Measurements from ENCODE around the gene BMP3.
A peak's percentile ranks its signal among the peaks of the same experiment; 100 is the strongest.

The BMP3 gene

DNA sequence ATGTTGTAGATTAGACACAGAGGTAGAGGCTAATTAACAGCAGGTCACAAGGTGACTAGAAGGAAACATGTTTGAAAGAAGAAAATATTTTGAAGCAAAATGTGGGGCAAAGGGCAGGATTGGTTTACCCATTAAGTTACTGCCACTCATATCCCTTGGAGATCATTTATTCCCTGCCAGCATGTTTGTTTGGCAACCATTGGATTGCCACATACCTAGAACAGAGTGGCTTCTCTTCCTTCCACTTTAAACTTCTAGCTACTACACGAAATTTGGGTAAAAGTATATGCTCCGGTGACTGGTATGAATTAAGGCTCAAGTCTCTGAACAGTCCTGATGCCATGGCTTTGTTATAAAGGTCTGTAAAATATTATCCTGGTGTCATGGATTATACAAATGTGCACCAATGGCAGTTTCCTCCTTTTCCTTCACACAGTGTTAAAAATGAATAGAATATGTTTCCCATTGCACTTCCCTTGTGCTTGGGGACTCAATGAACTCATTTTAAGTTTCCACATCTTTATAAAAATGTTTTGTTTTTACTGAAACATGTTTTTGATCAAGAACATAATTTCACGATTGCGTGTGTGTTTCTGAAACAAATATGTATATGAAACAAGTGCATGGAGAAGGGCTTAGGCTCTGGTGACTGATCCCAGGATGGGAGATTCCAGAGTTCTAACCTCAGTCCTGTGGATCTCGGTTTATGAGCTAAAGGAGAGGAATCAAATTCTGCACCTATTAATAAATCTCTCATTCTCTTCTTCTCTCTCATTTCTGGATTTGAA, 12.3 kb downstream of the BMP3 start:
- DNase-seq (ENCODE audit: low spot score) = no peak

GRCh38 chr4:81049330-81049729, 18.8 kb downstream of the BMP3 start:
- DNase-seq (ENCODE audit: low spot score) = no peak

DNA sequence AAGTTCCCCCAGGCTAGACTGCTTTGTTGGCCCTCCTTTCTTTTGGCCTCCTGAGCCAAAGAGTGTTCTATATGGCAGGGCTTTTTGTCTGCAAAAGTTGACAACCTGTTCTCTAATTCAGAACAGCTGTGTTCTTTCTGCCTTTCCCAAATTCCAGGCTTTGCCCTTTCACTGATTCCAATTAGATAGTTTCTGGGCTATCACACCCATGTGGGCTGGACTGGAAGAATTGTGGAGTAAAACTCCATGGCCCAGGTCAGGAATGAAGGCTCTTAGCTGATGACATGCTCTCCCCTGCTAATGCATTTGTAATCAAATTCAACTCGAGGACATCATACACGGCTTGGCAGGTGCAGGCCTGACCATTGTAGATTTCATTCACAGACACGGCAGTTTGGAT, 19.4 kb downstream of the BMP3 start:
- DNase-seq (ENCODE audit: low spot score) = no peak

- peak; percentile 78 for DNase-seq (ENCODE audit: low spot score)
These were observed 21.9 kb downstream of the BMP3 start for GRCh38 chr4:81052119-81053068.

DNA sequence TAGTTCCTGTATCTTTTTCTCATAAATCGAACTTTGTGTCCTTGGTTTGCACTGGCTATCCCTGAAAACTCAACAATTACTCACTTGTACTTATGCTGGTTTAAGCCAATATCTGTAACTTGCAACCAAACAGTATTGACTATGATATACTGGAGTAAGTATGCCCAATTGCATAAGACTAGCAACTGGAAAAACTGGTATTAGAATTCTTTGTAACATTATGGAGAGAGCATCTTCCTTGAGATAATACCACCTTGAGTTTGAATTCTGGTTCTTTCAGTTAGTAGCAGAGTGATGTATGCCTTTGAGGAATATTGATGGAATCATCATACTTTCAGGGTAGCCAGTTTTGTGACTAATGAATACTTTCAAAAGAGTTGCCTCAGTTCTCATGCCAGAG, 28.1 kb downstream of the BMP3 start:
- no peak for DNase-seq (ENCODE audit: low spot score)

DNA sequence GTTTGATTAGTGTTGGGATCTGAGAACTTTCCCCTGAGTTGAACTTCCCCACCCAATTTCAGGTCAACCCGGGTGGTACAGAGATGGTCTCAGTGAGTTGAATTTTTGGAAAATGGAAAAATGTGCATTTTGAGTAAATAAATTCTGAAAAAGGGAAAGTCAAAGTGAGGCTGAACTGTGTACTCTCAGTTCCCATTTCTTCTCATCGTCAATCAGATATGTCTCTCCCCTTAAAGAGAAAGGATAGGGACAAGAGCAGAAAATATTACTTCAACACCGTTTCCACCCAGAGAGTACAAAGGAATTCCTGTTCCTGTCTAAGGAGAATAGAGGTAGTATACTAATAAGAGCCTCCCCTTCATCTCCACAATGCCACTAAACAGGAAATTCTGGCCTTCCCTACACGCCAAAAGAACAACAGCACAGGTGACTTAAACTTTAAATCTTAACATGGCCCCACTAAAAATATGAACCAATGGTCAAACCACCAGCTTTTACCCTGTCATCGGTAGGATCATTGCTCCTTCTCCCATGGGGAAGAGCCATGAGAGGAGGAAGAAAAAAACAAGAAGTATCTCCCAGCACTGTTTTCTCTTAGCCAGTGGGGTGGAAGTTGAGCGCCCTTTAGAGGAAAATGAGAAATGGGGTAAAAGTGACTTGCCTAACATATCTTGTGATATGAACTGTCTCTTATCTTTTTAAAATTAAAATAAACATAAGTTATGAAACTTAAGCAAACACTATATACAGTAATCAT, 30.3 kb downstream of the BMP3 start:
- no peak for DNase-seq (ENCODE audit: low spot score)

DNA sequence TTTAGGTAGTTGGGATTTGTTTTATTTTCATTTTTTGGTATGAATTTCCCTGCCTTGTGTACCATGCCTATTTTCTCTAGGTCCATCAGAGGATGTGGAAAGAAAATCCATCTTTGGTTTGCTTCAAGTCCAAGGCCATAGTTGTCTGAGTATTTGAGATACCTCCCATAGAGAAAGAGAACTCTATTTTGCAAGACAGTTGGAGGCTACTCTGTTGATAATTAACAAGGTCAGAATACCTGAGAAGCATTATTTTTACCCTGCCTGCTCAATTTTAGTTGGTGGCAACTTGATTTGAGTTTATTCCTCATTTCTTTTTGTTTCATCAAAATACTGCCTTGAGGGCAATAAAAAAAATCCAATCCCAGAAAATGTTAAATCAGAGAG, 30.8 kb downstream of the BMP3 start:
- no peak for DNase-seq (ENCODE audit: low spot score)

DNA sequence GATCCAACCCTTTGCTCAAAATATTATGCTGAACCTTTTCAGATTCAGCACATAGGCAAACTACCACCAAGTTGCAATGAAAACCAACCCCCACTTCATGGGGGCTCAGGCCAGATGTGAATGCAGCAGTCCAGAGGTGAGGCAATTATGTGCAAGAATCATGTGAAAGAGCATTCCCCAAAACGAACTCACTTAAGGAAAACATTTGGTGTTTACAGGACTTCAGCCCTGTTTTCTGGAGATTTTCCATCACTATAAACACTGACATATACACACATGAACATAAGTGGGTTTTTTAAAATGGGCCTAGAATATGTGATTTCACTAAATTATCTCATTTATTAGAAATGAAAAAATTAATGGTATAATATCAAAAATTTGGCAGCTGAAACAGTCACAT, 31.5 kb downstream of the BMP3 start:
- no peak for DNase-seq (ENCODE audit: low spot score)

DNA sequence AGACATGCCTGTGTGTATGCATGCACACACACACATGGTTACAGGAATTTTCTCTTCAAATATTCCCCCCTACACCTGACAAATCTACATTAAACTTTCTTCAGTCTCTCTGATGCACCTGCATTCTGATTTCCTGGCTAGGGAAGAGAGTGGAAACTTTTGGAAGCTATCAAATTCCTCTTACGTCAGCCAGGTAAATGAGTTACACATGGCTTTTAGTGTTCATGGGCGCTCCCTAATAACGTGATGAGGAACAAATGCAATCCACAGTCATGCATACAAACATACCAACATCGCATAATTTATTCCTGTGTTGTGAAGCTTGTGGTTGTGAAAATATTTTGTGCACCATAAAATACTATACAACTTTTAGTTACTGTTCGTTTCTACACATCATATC, 34.9 kb downstream of the BMP3 start:
- DNase-seq (ENCODE audit: low spot score) = no peak

GRCh38 chr4:81069706-81070331, 39.3 kb downstream of the BMP3 start:
- peak; percentile 96 for DNase-seq (ENCODE audit: low spot score)

DNA sequence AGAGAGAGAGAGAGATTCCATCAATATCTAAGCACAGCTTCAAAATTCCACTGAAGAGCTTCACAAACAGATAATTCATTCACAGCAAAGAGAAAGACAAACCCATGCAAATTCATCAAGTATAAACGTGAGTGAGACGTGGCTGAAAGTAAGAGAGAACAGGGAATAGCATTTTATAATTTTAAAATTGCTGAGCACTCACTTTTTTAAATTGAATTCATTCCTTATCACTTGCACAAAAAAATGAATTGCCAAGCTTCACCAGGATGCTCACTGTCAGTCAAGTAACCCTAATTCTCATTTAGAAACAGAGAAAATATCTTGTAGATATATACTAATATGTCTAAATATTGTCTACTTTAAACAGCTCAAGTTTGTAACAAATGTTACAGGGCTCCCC, 40.5 kb downstream of the BMP3 start:
- no peak for DNase-seq (ENCODE audit: low spot score)

DNA sequence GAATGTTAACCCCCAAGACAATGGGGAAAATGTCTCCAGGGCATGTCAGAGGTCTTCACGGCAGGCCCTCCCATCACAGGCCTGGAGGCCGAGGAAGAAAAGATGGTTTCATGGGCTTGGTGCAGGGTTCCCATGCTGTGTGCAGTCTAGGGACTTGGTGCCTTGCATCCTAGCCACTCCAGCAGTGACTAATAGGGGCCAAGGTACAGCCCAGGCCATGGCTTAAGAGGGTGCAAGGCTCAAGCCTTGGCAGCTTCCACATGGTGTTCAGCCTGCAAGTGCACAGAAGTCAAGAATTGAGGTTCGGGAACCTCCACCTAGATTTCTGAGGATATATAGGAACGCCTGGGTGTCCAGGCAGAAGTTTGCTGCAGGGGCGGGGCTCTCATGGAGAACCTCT, 50.6 kb downstream of the BMP3 start:
- no peak for DNase-seq (ENCODE audit: low spot score)

DNA sequence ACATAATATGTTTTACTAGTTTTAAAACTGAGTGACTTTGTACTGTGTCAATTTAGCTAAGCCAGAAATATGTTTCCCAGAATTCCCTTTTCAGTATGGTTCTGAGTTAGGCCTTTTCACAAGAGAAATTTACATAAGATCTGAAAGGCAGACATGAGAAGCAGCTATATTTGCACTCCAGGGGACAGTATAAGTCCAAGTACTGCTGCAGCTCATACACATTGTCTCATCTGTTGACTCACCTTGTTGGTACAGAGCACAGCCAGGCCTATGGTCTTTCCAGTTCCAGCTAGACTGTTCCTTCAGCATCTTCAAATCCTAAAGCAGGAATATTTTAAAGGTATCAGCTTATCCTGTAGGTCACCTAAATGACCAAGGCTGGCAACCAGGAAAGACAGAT, 53.5 kb downstream of the BMP3 start:
- DNase-seq (ENCODE audit: low spot score) = no peak

- no peak for DNase-seq (ENCODE audit: low spot score)
These were observed 54.1 kb downstream of the BMP3 start for GRCh38 chr4:81084634-81085033.

- no peak for DNase-seq (ENCODE audit: low spot score)
These were observed 54.8 kb downstream of the BMP3 start for GRCh38 chr4:81085291-81085690.

DNA sequence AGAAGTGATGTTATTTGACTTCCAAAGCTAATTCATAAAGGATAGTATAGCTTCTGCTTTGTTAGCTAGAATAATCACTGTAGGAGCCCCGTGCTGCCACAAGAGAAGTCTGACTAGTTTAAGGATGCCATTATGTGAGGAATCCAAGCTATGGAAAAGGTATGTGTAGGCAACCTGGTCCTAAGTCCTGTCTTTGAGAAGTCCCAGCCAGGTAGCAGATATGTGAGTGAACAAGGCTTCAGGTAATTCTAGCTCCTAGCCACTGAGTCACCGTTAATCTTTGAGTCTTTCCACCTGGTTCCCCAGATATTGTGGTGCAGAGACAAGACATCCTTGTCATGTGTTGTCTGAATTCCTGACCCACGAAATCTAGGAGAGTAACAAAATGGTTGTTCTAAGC, 55.5 kb downstream of the BMP3 start:
- no peak for DNase-seq (ENCODE audit: low spot score)

DNA sequence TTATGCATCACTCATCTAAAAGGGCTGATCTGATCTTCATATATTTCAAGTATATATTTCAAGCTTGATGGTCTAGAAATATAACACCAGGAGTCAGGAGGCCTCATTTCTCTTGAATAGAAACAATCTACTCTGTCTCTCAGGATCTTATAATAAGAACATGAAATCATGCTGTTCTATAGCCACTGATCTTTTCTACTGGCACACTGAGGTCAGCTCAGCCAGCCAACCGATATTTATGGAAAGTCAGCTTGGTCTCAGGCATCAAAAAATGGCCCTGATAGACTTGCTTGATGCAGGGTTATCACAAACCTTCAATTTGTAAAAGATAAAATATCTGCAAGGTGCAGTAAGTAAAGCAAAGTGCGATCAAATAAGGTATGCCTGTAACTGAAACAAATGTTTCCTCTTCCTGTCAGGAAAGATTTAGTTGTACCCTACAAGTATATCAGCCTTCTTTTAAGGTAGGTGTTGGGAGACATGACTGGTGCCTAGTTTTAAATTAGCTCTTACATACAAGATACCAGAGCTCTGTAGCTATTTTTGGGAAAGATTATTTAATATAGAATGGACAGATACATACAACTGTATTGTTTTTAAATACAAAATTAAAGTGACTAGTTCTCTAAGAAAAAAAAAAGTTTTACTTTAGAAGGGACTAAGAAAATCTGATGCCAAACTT, 63.4 kb downstream of the BMP3 start:
- no peak for DNase-seq (ENCODE audit: low spot score)

- no peak for DNase-seq (ENCODE audit: low spot score)
These were observed 64.9 kb downstream of the BMP3 start for GRCh38 chr4:81095389-81095788.

GRCh38 chr4:81096566-81096965, 66.1 kb downstream of the BMP3 start:
- DNase-seq (ENCODE audit: low spot score) = no peak

- no peak for DNase-seq (ENCODE audit: low spot score)
These were observed 71.6 kb downstream of the BMP3 start for GRCh38 chr4:81102107-81102506.

GRCh38 chr4:81106150-81106549, 75.6 kb downstream of the BMP3 start:
- no peak for DNase-seq (ENCODE audit: low spot score)

All from pons (tissue), 1 donor.